ENCODE results near the gene AOX1. TPM values are rescaled to one million over a fixed set of nuclear protein-coding genes. Genes with fewer than 3 reads are reported as not detected.

The AOX1 gene
- total and polyA plus RNA-seq, 2 of the 8 experiments (the other 6 are each of a cell fraction or from before 2014, with no cell fraction given) = 5.6 to 8.3 TPM

GRCh38 chr2:200650195-200650594 is 64.4 kb downstream of the AOX1 start:
- Histone ChIP-seq H4K20me1 (replicated peaks in 1 of 2; ENCODE audit: control insufficient read depth in 1 of 2, insufficient read depth in 2 of 2, low read length in 2 of 2) (no peaks in the 10 kb centered on the region), H3K23ac (ENCODE audit: insufficient read length) (no peak overlapping the region), H2BK15ac (ENCODE audit: low read length) (no peak overlapping the region), H4K8ac (ENCODE audit: extremely low read depth, insufficient read depth, low read length) (no peak overlapping the region), H3K18ac (ENCODE audit: extremely low read depth, low read length) (no peak overlapping the region), H3K4me1 (replicated peaks in 1 of 4; ENCODE audit: control insufficient read depth in 3 of 4, insufficient read depth in 4 of 4, low read length in 3 of 4) (peaks cover 0 to 4% (median 1%) of the 10 kb centered on the region in 4 experiments; a peak in 4 of 7 replicates), H3K23me2 (ENCODE audit: low read depth, low read length) (no peaks in the 10 kb centered on the region), H3K27ac (ENCODE audit: low read depth, low read length) (no peak overlapping the region), H3K9me3 (ENCODE audit: insufficient read depth in 2 of 2, low read depth in 1 of 2, low read length in 1 of 2) (no peaks in the 10 kb centered on the region), H2BK12ac (ENCODE audit: low read depth, low read length) (no peak overlapping the region), H3K14ac (ENCODE audit: insufficient read length) (no peak overlapping the region), H3K4me3 (ENCODE audit: extremely low read depth in 1 of 4, insufficient read depth in 2 of 4, low read depth in 3 of 4, low read length in 4 of 4) (no peak overlapping the region), H3K4ac (replicated peaks; ENCODE audit: insufficient read length, low read depth, low read length) (no peak overlapping the region), H2BK5ac (ENCODE audit: low read depth, low read length) (no peak overlapping the region), H3K4me2 (ENCODE audit: insufficient read depth in 1 of 2, low read depth in 2 of 2, low read length in 2 of 2) (no peak overlapping the region), H2BK20ac (ENCODE audit: low read length) (no peak overlapping the region), H3K36me3 (ENCODE audit: control insufficient read depth in 2 of 4, insufficient read depth in 4 of 4, low read length in 3 of 4) (no peaks in the 10 kb centered on the region), H4K91ac (replicated peaks; ENCODE audit: insufficient read length, low read length) (no peak overlapping the region), H2AFZ (ENCODE audit: low read length) (no peak overlapping the region), H3K79me2 (ENCODE audit: control insufficient read depth in 1 of 2, insufficient read depth in 2 of 2, low read length in 2 of 2) (no peaks in the 10 kb centered on the region), H2BK120ac (replicated peaks; ENCODE audit: low read depth, low read length) (no peak overlapping the region), H3K79me1 (ENCODE audit: low read depth, low read length) (no peaks in the 10 kb centered on the region), H3K56ac (replicated peaks; ENCODE audit: insufficient read length, low read depth, low read length) (no peak overlapping the region), H4K5ac (ENCODE audit: insufficient read length, low read depth, low read length) (no peak overlapping the region), H3K9ac (replicated peaks in 1 of 4; ENCODE audit: extremely low read depth in 1 of 4, low read depth in 3 of 4, low read length in 3 of 4) (no peak overlapping the region), H3K27me3 (replicated peaks in 1 of 4; ENCODE audit: control insufficient read depth in 3 of 4, extremely low read depth in 1 of 4, insufficient read depth in 3 of 4, low read length in 3 of 4) (no peaks in the 10 kb centered on the region), H2AK5ac (ENCODE audit: low read depth, low read length) (no peak overlapping the region)
- WGBS, 2 experiments (ENCODE audit: extremely low coverage in 1 of 2, insufficient coverage in 1 of 2, insufficient read length in 1 of 2, insufficient replicate concordance in 2 of 2, low coverage in 1 of 2, low lambda C conversion rate in 2 of 2, missing lambda C conversion rate in 1 of 2) = 95% methylated on average over 2 of the region's 2 CpGs; no CpG with 5 or more reads in 1 of the 2 experiments
- TF ChIP-seq JUN (IDR thresholded peaks at IDR 0.05; ENCODE audit: low read depth, low read length) (no peak), POLR2AphosphoS5 (IDR thresholded peaks at IDR 0.05; ENCODE audit: low read depth, low read length) (no peak), BACH1 (IDR thresholded peaks at IDR 0.05; ENCODE audit: low read length) (no peak), CEBPB (IDR thresholded peaks at IDR 0.05; ENCODE audit: low read depth, low read length) (no peak), SAP30 (IDR thresholded peaks at IDR 0.05; ENCODE audit: insufficient read depth, insufficient replicate concordance, low read length) (no peak), RXRA (IDR thresholded peaks at IDR 0.05; ENCODE audit: insufficient read depth, low read depth, low read length) (no peak), EP300 (IDR thresholded peaks at IDR 0.05; ENCODE audit: borderline replicate concordance in 1 of 2, low read depth in 2 of 2, low read length in 2 of 2) (no peak), SRF (IDR thresholded peaks at IDR 0.05; ENCODE audit: low read depth, low read length) (no peak), MAFK (IDR thresholded peaks at IDR 0.05; ENCODE audit: low read depth, low read length) (no peak), EGR1 (IDR thresholded peaks at IDR 0.05; ENCODE audit: borderline replicate concordance, low read depth, low read length) (no peak), NRF1 (IDR thresholded peaks at IDR 0.05; ENCODE audit: low read depth, low read length) (no peak), KDM4A (IDR thresholded peaks at IDR 0.05; ENCODE audit: low read depth, low read length, severe bottlenecking) (no peak), CTBP2 (IDR thresholded peaks at IDR 0.05; ENCODE audit: borderline replicate concordance, insufficient read depth, insufficient read length, low read length) (no peak), GABPA (IDR thresholded peaks at IDR 0.05; ENCODE audit: borderline replicate concordance, insufficient read depth, low read length) (no peak)
- DNase-seq (ENCODE audit: low read depth in 1 of 2, low spot score in 2 of 2) (no peak), FAIRE-seq (no peak)
- ChIA-PET POLR2A (ENCODE audit: partially characterized antibody) (interaction anchor here (1.7 kb wide), 1 partner anchor 65 kb away, joined by 4 read pairs; the partner anchor contains the start of gene AOX1), CTCF (ENCODE audit: partially characterized antibody) (interaction anchor here (0.6 to 1.5 kb wide), 5 partner anchors 9 to 677 kb away, joined by 3 read pairs; no protein-coding TSS in a partner anchor)
